ENCODE data around the gene H2BK1.

- TF ChIP-seq CTCF (IDR thresholded peaks at IDR 0.05) (no peak), POLR2A (IDR thresholded peaks at IDR 0.05; ENCODE audit: low read depth) (no peak), POLR2AphosphoS5 (IDR thresholded peaks at IDR 0.05) (no peak)
Observed at GRCh38 chr7:151242159-151243044, 32.1 kb upstream of the H2BK1 start.

All from esophagus muscularis mucosa (tissue), 3 donors.